Erythroblast (primary cell): Measurements from ENCODE around the gene SPOP.

ENCODE experiments used
- GATA1 ChIP-seq: IDR thresholded peaks from 2 replicates; pipeline ENCODE4 v1.6.1; 2011; ENCODE audit warnings: low read depth, mild to moderate bottlenecking, control low read depth, low read length, moderate library complexity
- POLR2A ChIP-seq: IDR thresholded peaks from 2 replicates; pipeline ENCODE4 v1.6.1; 2011; ENCODE audit warnings: mild to moderate bottlenecking, low read length

DNA sequence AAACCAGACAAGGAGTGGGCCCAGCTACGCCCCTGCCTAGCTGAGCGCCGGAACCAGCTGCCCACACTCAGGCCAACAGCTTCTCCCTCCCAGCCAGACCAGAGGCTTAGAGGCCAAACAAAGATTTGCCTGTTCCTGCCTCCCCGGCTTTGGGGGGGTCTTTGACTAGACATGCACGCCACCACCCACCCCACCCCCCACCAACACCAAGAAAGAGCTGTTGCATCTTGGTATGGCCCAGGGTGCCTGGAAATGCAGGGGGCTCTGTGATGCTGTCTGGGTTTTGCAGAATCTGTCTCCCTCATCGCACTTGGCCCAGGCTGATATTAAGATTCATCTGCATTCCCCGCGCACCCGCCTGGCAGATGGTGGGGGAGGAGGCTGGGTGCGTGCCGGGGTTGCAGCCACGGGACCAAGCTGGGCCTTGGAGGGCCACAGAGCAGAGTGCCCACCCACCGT is 103.5 kb downstream of the SPOP start:
- TF ChIP-seq POLR2A, result no peak
- no peak for TF ChIP-seq GATA1
